Measurements from ENCODE around the gene TRERF1.

DNA sequence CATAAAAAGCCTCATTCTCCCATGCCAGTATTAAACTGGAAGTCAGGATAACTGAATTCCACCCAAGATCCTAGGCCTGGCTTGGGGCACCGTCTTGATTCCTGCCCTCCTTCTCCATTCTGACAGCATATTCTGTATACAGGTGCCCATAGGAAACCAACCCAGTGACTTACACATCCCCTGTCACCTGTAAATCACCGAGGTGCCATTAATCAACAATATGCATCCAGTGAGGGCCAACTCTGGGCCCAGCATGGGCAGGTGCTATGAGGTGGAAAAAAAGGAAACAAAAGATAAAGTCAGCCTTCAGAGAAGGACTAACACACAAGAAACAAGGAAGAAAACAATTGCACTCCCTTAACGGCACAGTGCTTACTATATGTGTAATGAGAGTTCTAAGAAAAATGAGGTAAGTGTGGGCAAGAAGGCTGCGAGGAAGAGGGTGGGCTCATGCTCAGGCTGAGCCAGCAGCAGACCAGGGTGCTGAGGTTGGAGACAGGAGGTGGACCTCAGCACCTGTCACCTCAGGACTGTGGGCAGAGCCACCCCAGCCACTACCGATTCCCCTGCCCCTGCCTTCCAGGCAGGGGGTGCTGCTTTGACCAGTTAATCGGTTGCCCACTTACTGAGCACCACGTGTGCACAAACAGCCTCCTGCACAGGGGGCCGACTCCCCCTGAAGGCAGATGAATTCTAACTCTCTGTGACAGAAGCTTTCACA, 105.9 kb downstream of the TRERF1 start:
- no peak for TF ChIP-seq POLR2A (IDR thresholded peaks at IDR 0.05)
- TF ChIP-seq, protein P1, sequence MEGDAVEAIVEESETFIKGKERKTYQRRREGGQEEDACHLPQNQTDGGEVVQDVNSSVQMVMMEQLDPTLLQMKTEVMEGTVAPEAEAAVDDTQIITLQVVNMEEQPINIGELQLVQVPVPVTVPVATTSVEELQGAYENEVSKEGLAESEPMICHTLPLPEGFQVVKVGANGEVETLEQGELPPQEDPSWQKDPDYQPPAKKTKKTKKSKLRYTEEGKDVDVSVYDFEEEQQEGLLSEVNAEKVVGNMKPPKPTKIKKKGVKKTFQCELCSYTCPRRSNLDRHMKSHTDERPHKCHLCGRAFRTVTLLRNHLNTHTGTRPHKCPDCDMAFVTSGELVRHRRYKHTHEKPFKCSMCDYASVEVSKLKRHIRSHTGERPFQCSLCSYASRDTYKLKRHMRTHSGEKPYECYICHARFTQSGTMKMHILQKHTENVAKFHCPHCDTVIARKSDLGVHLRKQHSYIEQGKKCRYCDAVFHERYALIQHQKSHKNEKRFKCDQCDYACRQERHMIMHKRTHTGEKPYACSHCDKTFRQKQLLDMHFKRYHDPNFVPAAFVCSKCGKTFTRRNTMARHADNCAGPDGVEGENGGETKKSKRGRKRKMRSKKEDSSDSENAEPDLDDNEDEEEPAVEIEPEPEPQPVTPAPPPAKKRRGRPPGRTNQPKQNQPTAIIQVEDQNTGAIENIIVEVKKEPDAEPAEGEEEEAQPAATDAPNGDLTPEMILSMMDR (IDR thresholded peaks at IDR 0.05), result no peak
